Measurements from ENCODE around the gene ZBTB16. TPM values are rescaled to one million over a fixed set of nuclear protein-coding genes. Genes with fewer than 3 reads are reported as not detected.
A peak's percentile ranks its signal among the peaks of the same experiment; 100 is the strongest.

ZBTB16 gene
- total and polyA plus RNA-seq, 4 donors: 21.4 to 224 (median 102) TPM

DNA sequence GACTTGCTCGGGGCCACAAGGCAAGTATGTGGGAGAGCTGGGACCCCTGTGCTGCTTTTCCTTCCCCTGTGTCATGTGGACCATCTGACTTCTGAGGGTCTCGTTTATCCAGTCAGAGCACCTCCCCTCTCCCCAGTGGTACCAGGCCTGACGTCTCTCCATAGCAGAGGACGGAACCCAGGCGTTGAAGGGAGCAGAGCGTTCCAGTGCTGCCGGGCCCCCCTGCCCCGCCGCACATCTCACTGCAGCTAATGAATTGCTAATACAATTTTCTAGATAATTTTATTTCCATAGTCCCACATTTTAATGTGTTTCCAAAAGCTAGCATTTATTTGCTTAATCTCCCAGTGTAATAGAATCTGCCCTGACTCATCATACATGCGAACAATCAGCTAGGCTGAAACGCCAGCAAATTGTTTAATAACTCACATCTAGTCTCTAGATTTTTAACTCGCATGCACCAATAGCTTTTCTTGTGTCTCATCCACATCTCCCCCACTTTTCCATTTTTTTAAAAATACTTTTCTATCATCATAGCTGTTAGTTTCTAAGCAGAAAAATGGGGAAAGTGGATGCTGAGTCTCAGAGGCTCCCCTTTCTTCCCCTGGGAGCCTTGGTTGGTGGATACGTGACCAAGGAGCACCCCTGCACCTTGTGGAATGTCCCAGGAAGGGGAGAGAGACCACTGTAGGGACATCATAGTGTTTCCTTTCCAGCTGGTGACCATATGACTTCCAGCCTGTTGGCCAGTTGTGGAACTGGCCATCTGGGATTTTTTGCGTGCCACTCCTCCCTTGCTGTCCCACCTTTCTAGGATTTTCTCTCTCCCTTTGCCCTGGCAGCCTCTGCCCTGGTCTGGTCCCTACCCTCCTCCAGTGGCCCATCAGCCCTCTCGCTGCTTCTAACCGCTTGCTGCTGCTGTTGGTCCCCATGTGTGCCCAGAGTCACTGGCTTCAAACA lies 178.1 kb downstream of the ZBTB16 start:
- Histone ChIP-seq H3K27ac (ENCODE audit: low read depth in 1 of 2, low read length in 1 of 2) (peak overlapping the region in 1 of 2 donors; percentile 20), H3K27me3 (ENCODE audit: control insufficient read depth in 3 of 3, insufficient read depth in 3 of 3, low read length in 2 of 3) (peaks cover 0 to 2% (median 0%) of the 10 kb centered on the region in 3 donors), H3K36me3 (ENCODE audit: control insufficient read depth in 4 of 4, insufficient read depth in 4 of 4, low read length in 4 of 4) (peaks cover 0 to 29% (median 5%) of the 10 kb centered on the region in 4 donors), H3K9me3 (ENCODE audit: control insufficient read depth in 4 of 4, insufficient read depth in 3 of 4, low read length in 3 of 4) (no peaks in the 10 kb centered on the region), H3K4me3 (no peak overlapping the region), H3K9ac (ENCODE audit: insufficient read depth in 1 of 2, low read length in 2 of 2) (no peak overlapping the region), H3K4me1 (ENCODE audit: control insufficient read depth in 5 of 5, insufficient read depth in 5 of 5, low read length in 5 of 5) (peaks cover 0 to 21% (median 9%) of the 10 kb centered on the region in 5 donors)
- ATAC-seq (ENCODE audit: insufficient read depth, low FRiP score) (no peak), DNase-seq (no peak)
- TF ChIP-seq, protein P1, sequence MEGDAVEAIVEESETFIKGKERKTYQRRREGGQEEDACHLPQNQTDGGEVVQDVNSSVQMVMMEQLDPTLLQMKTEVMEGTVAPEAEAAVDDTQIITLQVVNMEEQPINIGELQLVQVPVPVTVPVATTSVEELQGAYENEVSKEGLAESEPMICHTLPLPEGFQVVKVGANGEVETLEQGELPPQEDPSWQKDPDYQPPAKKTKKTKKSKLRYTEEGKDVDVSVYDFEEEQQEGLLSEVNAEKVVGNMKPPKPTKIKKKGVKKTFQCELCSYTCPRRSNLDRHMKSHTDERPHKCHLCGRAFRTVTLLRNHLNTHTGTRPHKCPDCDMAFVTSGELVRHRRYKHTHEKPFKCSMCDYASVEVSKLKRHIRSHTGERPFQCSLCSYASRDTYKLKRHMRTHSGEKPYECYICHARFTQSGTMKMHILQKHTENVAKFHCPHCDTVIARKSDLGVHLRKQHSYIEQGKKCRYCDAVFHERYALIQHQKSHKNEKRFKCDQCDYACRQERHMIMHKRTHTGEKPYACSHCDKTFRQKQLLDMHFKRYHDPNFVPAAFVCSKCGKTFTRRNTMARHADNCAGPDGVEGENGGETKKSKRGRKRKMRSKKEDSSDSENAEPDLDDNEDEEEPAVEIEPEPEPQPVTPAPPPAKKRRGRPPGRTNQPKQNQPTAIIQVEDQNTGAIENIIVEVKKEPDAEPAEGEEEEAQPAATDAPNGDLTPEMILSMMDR (IDR thresholded peaks at IDR 0.05; ENCODE audit: control extremely low read depth, extremely low read depth): no peak
- 95 to 97% methylated on average over 16 of the region's 16 CpGs for WGBS, 2 donors

DNA sequence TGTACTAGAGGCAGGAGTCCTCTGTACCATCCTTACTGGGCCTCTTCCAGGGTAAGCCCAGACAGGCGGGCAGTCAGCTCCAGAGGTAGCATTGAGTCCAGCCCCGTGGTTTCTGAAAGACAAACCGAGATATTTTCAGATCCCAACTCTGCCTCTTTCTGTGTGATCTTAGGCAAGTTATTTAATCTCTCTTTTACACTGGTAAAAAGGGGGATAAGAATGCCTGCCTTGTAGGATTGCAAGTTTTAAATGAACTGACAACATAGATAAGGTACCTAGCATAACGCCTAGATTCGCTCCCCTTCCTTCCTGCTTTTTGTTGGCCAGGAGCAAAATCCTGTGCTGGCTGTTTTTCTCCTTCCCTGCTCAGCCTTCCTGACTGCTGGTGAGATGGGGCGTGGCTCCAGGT lies 180.2 kb downstream of the ZBTB16 start:
- no peak for ATAC-seq (ENCODE audit: insufficient read depth, low FRiP score)
- Histone ChIP-seq H3K27me3 (ENCODE audit: control insufficient read depth in 3 of 3, insufficient read depth in 3 of 3, low read length in 2 of 3) (peaks cover 0 to 2% (median 0%) of the 10 kb centered on the region in 3 donors), H3K36me3 (ENCODE audit: control insufficient read depth in 4 of 4, insufficient read depth in 4 of 4, low read length in 4 of 4) (peaks cover 0 to 38% (median 8%) of the 10 kb centered on the region in 4 donors)

DNA sequence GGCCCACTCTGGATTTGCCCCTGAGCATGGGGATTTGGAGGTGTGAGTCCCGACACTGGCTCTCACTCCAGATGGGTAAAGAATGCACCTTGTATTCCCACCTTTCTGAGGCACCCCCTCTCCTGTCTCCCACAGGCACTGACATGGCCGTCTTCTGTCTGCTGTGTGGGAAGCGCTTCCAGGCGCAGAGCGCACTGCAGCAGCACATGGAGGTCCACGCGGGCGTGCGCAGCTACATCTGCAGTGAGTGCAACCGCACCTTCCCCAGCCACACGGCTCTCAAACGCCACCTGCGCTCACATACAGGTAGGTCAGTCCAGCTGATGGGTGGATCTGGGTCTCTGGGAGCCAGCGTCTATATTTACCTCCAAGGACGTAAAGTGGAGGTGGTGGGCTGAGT lies 182.5 kb downstream of the ZBTB16 start:
- WGBS, 2 donors: 95 to 96% methylated on average over 15 of the region's 15 CpGs
- peaks cover 0 to 53% (median 11%) of the 10 kb centered on the region in 4 donors for H3K36me3 ChIP-seq (ENCODE audit: control insufficient read depth in 4 of 4, insufficient read depth in 4 of 4, low read length in 4 of 4)
- no peaks in the 10 kb centered on the region for H3K27me3 ChIP-seq (ENCODE audit: control insufficient read depth in 3 of 3, insufficient read depth in 3 of 3, low read length in 2 of 3)
- H3K9me3 ChIP-seq (ENCODE audit: control insufficient read depth in 4 of 4, insufficient read depth in 3 of 4, low read length in 3 of 4): no peaks in the 10 kb centered on the region
- H3K27ac ChIP-seq (ENCODE audit: low read depth in 1 of 2, low read length in 1 of 2): no peak overlapping the region
- H3K9ac ChIP-seq (ENCODE audit: insufficient read depth in 1 of 2, low read length in 2 of 2): no peak overlapping the region
- ATAC-seq (ENCODE audit: insufficient read depth, low FRiP score) (no peak), DNase-seq (no peak)
- TF ChIP-seq, protein P1 (IDR thresholded peaks at IDR 0.05; ENCODE audit: control extremely low read depth, extremely low read depth): no peak
- no peak overlapping the region for H3K4me3 ChIP-seq
- H3K4me1 ChIP-seq (ENCODE audit: control insufficient read depth in 5 of 5, insufficient read depth in 5 of 5, low read length in 5 of 5): peaks cover 0 to 14% (median 0%) of the 10 kb centered on the region in 5 donors

More for the DNA sequence above, 180.2 kb downstream of the ZBTB16 start:
- no peak for DNase-seq
- TF ChIP-seq, protein P1 (IDR thresholded peaks at IDR 0.05; ENCODE audit: control extremely low read depth, extremely low read depth): no peak
- Histone ChIP-seq H3K4me1 (ENCODE audit: control insufficient read depth in 5 of 5, insufficient read depth in 5 of 5, low read length in 5 of 5) (peaks cover 0 to 21% (median 0%) of the 10 kb centered on the region in 5 donors), H3K9ac (ENCODE audit: insufficient read depth in 1 of 2, low read length in 2 of 2) (no peak overlapping the region), H3K9me3 (ENCODE audit: control insufficient read depth in 4 of 4, insufficient read depth in 3 of 4, low read length in 3 of 4) (no peaks in the 10 kb centered on the region), H3K4me3 (no peak overlapping the region), H3K27ac (ENCODE audit: low read depth in 1 of 2, low read length in 1 of 2) (no peak overlapping the region)
- WGBS, 2 donors: 79 to 85% methylated on average over 6 of the region's 6 CpGs
